ENCODE measurements around the gene HCN4.

The HCN4 gene

DNA sequence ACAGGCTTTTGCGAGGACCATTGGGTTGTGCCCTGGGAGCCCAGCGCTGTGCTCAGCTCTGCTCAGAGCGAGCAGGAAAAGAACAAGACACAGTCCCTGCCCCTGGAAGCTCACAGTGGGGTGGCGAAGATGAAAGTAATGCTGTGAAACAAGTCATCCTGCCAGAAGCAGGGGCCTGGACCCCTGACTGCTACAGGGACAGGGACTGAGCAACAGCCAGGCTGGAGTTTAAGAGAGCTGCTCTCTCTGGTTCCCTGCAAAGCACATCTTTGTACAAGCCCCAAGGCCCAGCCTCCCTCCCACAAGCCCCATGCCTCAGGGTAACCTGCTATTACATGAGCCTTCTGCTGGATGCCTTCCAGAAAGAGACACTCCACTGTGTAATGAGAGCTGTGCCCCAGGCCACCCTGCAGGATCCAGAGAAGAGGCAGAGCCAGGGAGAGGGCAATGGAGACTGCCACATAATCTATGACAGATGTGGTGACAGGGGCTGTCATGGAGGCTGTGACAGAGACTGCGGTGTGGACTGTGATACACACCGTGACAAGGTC lies 7.1 kb upstream of the HCN4 start:
- DNase-seq = no peak

DNA sequence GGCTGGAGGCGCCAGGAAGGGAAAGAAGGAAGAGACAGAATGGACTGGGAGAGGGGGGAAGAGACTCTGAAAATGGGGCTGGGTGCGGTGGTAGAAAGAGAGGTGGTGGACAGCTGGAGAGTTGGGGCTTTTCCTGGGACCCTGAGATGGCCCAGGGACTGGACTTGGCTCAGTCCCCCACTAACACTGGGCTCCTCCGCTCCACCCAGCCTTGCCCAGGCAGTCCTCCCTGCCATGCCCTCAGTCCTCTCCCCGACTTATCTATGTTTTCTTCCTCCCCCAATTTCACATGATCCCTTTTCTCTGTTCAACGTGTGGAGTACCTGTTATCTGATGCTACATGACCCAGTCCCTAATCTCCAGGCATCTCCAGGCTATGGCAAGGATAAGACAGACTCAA lies 6.3 kb upstream of the HCN4 start:
- DNase-seq = no peak

DNA sequence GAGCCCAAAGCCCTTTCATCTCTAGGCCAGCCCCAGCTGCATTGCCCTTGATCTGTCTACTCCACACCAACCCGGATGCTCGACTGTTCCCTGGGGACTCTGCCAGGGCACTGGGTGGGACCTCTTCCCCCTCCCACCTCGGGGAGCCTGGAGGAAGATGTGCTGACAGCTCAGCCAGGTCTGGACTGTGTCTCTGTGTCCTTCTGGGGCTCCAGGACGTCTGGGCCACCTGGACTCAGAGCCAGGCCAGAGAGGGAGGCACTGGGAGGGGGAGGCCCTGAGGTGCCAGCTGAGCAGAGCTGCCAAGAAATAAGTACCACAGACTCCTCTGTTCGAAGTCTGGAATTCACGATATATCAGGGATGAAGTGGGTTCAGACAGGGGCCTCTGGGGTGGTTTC lies 5.8 kb upstream of the HCN4 start:
- no peak for DNase-seq

DNA sequence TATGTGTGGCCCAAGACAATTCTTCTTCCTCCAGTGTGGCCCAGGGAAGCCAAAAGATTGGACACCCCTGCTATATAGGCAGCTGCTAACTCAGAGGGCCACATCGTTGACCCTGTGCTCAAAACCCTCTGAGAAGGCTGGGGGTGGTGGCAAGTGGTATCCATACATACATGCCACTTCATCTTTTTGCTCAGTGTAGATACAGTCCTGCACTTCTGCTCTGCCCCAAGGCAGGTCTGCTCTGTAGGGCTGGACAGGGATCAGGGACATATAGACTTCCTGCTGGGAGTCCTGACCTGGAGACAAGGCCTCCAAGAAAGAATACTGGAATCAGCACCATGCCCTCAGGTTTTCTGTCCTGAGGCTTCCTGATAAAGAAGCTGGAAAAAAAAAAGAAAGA lies 4.5 kb upstream of the HCN4 start:
- DNase-seq = no peak

DNA sequence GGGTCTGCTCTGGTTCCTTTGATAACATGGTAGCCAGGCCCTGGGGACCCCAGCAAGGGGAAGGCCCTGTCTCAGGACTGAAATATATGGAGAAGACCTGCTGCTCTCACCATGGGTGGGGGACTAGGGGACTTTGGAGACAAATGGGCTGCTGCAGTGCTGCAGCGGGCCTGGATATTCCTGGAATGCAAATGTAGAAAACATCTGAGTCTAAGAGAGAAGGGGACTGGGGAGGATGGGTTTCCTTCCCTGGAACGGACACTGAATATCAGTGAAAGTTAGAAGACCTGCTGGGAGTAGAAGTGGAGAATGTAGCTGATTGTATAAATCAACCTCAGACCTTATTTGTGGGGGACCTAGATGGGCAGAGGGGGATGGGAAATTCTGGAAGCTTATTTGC lies 3.1 kb upstream of the HCN4 start:
- DNase-seq = no peak

DNA sequence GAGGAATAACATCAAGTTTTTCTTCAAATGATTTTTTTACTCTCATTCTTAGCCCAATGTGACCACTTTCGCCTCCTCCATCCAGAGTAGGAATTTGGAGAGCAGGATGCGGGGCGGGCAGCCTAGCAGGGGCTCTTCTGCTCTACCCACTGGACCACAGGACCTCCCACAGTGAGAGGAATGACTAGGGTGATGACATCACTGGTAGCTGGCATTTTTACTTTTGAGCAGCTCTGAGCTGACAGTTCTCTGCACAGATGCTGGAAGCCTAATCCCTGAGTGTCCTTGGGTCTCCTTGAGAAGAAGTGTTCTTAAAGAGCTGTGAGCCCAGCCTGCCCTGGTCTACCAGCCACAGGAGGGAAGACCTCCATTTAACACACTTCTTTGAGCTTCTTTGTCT lies 1.4 kb upstream of the HCN4 start:
- peak; percentile 13 for DNase-seq

DNA sequence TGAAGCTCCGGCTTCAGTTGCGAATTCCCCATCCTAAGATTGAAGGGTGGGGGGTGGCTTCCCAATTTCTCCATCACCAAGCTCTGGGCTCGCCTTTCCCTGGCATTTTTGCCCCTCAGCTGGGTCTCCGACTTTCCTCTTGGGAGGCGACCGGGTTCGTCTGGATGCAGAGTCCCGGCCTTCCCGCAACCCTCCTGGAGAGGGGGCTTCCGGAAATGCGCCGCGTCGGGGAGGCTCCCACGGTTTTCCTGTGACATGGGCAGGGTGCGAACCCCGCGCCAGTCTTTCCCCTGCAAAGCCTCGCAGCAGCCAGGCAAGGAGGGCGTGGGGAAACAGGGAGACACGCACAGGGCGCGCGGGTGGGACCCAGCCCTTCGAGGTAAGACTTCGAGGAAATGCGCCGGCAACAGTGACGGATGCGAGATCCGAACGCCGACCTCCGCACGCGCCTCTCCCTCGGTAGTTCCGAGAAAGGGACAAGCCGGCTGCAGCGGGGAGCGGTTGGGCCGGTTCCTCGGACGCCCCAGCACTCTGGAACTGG lies 466 bp upstream of the HCN4 start:
- DNase-seq = no peak

DNA sequence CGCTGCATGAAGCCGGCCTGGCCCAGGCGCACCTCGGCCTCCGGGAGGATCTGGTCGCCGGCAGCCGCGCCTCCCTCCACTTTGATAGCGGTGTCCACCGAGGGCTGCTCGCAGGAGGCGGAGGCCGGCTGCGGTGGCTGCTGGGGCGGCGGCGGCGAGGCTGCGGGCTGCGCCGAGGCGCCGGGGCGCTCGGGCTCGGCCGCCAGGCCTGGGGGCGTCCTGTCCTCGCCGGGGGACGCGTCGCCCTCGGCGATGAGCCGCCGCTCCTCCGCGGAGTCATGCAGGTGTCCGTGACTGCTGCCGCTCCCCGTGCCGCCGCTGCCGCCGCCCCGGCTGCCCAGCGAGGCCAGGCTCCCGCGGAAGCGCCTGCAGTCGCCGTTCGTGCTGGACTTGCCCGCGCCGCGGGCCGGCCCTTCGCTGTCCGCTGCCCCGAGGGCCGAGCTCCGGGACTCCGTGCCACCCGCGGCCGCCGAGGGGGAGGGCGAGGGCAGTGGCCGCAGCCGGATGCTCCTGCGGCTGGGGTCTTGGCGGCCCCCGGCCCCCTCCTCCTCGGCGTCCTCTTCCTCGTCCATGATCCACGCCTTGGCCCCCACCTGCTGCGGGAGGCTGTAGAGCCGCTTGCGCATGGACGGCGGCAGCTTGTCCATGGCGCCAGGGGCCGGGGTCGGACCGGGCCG lies 996 bp downstream of the HCN4 start:
- DNase-seq = no peak

DNA sequence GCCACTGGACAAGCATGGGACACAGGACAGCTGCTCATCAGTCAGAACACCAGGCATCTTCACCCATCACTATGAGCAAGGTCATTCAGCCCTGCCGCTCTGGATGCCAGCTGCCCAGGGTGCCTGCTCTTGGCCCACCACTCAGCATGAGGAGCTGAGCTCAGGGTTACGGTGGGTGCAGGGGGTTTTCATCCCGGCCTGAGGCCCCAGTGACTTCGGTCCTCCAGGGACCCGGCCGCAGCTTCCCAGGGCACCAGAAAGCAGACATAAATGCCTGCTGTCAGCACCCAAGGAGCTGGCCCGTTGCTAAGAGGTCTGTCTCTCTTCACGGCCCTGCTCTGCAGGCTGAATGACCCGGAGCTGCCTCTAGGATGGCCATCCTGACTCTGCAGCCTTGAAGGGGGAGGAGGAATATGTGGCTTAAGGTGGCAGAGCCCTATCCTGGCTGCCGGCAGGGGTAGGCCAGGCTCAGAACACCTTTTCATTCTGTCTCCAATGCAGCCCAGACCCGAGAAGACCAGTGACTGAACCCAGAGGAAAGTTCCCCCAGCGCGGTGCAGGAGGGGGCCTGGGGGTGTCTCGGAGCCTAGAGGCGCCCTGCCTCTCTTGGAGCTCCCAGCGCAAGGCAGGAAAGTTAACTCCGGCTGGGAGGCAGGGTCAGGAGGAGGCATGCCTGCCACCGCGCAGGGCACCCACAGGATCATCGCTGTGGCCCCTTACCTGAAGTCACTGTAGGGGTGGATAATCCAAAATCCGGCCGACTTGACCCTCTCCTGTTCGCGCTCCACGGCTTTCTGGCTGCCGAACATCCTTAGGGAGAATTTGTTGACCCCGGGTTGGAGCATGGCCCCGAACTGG lies 1.8 kb downstream of the HCN4 start:
- no peak for DNase-seq

DNA sequence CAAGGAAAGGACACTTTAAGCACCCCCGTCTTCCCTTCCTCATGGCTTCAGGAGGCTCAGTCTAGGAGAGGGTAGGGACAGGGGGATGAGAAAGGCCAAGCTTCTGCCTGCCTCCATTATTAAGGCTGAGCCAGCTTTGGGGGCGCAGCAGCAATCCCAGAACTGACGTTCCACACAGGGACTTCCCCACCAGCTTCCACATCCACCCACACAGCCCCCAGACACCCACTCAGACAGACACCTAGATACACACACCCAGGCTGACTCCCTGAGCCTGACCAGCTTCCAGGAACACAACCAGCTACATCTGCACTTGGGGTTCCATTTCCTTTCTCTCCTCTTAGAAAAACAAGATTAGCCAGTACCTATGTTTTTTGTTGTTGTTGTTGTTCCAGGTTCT lies 4.7 kb downstream of the HCN4 start:
- DNase-seq = no peak

DNA sequence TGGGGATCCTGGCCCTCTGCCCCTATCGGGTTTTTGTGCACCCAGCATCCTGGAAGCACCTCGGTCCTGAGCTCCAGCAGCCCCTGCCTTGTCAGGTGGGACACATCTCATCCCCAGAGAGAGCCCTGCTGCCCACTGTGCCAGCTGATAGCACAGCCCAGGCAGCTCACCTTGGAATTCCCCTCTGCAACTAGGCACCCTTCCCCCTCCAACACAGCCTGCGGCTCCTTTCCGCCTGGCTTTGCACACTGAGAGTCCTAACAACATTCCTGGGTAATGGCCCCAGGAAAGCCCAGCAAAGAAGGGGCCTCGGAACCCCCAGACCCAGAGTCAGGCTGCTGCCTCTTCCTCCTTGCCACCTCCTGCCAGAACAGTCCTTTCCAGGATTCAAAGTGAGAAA lies 5.9 kb downstream of the HCN4 start:
- no peak for DNase-seq

DNA sequence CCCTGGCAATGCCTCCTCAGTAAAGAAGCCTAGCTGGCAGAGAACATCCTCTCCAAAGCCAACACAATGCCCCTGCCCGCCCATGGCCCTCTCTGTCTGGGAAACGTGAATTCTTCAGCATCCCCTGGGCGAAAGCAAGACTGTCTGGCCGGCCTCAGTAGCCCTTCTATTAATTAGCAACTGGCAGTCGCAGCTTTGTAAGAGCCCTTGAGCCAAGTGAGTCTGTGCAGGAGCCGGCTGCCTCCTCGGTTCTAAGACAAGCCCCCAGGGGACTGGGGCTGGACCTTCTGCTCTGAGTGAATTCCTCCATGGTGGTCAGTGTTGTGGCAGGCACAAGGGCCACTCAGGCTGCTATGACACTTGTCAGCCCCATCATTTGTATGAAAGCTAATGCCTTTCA lies 7.4 kb downstream of the HCN4 start:
- DNase-seq = no peak

DNA sequence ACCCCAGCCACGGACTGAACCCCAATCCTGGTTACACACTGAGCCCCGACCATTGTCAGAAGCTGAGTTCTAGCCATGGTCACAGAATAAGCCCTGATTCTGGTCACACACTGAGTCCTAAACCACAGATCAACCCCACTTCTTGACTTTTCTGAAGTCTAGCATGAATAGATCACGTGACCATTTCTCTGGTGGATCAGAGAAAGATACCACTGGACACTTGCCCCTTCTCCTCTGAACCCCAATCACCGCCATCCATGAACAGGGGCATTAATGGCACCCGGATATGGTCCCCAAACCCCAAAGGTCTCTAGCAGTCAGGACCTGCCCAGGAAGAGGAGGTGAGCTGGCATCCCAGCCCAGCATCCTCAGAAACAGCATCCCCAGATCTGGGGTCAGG lies 9.1 kb downstream of the HCN4 start:
- no peak for DNase-seq

DNA sequence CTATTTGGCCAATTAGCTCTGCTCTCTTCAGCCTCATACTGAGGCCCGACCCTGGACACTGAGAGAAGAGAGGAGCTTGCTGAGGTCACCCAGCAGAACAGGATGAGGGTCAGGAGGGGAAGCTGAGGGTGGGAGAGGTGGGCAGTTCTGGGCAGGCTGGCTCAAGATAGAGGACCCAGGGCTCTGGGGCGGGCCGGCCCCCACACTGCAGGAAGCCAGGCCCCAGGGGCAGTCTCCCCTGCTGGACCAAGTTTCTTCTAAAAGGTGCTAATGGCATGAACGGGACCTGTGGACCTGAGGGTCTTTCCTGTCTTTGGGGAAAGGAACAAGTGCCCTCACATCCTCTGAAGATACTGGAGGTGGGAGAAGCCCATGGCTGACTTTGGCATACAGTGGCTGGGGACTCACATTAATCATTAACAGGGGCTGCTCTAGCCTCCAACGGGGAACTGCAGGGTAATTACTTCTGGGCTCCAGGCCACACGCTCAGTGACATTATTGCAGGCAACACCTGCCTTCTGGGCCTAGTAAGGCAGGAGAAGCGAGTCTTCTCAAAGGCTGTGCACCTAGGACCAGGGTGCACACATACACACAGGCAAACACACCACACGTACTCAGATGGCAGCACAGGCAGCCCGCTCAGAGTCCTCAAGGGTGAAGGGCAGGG lies 10.6 kb downstream of the HCN4 start:
- DNase-seq = no peak

DNA sequence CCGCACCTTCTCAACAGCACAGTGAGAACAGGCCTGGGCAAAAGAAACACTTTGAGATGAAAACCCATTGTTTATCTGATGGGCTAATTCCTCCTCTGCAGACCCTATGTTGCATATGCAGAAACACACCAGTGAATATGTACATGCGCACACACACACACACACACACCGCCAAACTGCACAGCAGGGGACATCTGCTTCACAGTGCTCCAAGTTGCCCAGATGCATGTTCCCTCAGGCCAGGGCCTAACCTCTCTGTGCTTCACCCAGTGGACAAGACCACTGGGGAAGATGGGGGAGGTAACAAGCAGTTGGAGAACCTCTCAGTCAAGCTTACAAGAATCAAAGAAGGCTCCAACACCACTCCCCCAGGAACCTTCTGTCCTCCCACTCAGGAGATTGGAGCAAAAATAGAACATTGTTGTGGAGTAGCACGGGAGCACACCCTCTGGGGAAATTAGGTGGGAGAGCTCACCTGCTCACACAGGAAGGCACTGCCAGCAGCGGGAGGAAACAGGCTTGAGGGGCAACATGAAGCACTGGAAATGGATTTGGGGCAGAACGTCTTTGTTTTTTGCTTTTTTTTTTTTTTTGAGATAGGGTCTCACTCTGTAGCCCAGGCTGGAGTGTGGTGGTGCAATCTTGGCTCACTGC lies 13.0 kb downstream of the HCN4 start:
- DNase-seq = no peak

DNA sequence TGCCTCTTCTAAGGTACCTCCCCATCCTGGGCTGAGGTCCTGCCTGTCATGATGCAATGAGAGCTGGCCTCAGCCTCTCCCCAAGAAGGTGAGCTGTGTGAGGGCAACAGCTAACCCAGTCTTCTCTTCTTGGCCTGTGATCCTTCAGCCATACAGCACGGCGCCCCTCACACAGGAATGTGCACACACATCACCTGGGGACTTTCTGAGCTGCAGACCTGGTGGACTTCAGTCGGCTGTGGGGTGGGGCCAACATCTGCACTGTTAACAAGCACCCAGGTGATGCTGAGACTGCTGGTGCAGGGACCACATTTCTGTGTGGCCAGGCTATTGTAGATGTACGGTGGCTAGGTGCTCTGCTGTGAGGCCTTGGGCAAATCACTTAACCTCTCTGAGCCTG lies 14.5 kb downstream of the HCN4 start:
- DNase-seq = no peak

DNA sequence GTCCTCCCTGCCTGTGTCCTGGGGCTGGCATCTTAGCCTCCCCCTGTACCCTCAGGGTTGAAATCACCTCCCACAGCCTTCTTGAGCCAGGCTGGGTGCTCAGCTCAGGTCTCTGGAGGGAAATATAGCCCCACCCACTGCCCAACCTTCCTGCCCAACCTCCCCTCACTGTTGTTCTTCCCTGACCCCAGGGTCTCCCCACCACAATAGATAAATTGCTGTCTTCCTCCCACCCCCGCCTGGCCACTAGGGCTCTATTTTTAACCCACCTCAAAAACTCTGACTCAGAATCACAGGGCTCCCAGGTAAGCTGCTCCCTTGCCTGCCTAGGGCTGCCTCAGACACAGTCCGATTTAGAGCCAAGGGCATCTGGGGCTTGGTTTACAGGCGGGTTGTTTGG lies 15.0 kb downstream of the HCN4 start:
- DNase-seq = no peak

DNA sequence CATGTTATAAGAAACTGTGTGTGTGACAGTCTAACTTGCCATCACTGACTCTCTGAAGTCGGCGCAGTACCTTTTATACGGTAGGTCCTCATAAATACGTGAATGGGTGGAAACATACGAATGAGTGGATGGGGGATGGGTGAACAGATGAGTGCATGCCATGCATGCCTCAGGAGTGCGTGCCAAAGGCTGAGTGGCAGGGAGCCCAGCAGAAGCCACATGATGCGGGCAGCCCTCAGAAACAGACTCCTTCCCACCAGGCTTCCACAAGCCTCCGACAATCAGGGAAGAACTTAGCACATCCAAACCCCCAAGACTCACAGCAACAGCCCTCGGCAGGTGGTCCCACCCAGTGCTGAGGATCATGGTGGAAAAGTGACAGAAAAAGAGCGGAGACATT lies 16.7 kb downstream of the HCN4 start:
- DNase-seq = no peak

DNA sequence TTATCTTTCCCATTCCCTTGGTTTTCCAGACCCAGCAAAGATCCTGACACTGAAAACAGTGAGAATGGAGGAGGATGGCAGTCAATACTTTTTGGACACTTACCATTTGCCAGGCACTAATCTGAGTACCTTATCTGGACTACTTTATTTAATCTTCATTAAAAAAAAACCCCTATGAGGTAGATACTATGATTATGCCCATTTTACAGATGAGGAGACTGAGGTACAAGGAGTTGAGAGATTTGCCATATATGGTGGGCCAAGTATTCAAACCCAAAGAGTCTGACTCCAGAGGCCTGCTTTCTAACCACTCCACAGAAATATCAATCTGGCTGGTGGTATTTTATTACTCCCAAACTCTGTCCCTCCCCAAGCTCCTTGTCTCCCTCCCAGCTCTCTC lies 19.6 kb downstream of the HCN4 start:
- DNase-seq = no peak

DNA sequence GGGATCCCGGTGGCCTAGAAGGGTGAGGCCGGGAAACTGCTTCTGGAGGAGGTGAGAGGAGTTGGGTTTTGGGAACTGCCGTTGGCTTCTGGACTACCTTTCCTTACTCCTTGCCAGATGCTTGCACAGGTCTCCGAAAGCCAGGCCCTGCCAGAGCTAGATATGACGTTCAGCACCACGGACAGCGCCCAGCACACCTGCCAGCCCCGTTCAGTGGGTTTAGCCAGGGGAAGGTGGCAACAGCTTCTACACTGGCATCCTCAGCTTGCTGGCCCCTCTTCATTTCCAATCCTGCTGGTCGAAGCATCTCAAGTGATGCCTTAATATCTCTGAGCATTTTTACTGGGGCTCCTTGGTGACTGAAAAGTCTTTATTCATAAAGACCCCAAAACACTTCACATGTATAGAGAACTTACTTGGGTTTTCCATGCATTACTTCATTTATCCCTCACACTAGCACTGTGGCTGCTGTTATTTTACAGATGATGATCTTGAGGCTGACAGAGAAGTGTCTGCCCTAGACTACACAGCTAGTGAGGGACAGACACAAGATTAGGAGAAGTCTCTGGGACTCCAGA lies 21.9 kb downstream of the HCN4 start:
- peak; percentile 56 for DNase-seq

DNA sequence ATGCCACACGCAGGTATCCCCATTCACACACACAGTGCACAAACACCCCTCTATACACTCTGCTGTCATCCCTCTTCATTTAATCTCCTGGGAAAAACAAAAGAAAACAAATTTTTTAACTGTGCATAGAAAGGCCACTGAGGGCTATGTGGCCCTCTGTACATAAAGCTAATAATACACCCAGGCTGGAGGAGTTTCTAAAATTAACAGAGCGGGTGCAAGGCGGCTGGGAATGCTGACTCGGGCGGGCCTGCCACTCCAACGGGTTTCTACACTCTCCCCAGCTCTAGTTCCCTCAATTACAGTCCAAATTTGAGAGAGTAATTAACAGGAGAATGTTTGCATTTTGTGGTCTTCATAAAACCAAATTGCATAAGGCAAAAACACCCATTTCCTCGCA lies 23.1 kb downstream of the HCN4 start:
- no peak for DNase-seq

DNA sequence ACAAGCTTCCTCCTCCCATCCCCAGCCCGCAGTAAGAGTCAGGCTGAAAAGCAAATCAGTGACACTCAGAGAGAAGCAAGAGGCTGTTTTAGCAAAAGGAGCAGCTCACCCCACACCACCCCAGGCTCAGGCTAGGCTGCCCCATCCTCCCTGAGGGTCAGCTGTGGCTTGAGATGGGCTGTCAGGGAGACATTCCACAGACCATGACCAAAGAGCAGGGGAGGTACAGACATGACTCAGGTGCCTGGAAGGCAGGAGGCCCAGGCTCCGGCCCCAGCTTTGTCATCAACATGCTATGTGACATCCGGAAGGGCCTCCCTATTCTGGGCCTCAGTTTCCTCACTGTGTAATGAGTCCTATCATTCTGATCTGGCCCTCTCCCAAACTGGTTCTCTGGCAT lies 24.7 kb downstream of the HCN4 start:
- DNase-seq = no peak
